GM12864 (cell line): ENCODE measurements around the gene CLIC6.
"Not testable (repeated sequence)": the region's sequence is repeated elsewhere in the genome, so short reads cannot be mapped to it uniquely, and the experiment has no call there.

Experiments used
- DNase-seq: peaks from one replicate; pipeline ENCODE4 v3.0.0-alpha.2; 2011; ENCODE audit warnings: low read depth
- H3K4me3 ChIP-seq: 2 replicates; pipeline ENCODE4 v1.5.1; 2011; ENCODE audit warnings: mild to moderate bottlenecking, low read depth, low read length, control low read depth
- CTCF ChIP-seq: IDR thresholded peaks from 2 replicates; pipeline ENCODE4 v1.5.1; 2011; ENCODE audit warnings: low read depth, mild to moderate bottlenecking, moderate library complexity, low read length, control low read depth, inconsistent platforms; ENCODE audit errors: missing control alignments

CLIC6 gene

DNA sequence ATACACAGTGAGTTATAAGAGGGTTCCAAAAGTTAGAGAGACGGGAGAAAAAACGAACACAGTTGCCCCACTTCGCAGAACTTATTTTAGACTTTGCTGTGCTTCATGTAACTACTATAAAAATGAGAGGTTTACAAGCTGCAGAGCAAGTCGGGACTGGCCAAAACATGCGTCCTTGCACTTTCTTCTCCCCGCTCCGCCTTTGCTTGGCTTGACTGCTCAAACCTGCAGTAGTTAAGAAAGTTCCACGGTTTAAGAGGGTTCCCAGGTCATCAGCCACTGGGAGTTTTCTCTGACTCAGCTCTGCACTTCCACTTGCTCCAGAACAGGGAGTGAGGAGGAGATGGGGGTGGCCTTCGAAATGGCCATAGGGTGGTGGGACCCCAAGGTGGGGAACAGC, 36.2 kb downstream of the CLIC6 start:
- no peak for DNase-seq
- TF ChIP-seq CTCF, result no peak
- H3K4me3 ChIP-seq, result no peak overlapping the region

DNA sequence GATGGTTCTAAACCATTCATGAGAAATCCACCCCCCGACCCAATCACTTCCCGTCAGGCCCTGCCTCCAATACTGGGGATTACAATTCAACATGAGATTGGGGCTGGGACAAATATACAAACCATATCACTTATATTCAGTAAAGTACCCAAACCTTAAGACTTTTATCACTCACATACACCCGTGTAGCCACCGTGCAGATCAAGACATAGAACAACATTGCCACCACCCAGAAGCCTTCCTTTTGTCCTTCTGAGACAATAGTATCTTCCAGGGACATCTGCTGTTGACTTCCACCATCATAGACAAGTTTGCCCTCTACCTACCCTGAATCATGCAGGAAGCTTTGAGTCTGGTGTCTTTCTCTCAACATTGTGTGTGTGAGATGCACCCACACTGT, 37.5 kb downstream of the CLIC6 start:
- no peak overlapping the region for H3K4me3 ChIP-seq
- no peak for TF ChIP-seq CTCF
- DNase-seq, result no peak

DNA sequence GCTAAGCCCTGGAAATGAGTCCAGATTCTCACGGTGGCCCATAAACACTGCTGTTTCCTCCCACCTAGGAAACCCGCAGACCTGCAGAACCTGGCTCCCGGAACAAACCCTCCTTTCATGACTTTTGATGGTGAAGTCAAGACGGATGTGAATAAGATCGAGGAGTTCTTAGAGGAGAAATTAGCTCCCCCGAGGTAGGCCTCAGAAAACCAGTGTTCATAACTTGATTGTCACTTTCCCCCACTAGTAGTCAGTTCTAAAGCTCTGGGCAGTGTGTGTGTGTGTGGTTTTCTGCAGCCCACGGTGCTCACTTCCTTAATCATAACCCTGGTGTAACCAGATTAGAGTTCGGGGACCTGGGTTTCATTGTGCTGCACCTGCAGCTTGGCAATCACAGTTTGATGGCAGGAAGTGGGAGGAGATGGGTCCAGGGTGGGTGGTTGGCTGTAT, 39.1 kb downstream of the CLIC6 start:
- peak; percentile 80 for DNase-seq
- no peak overlapping the region for H3K4me3 ChIP-seq
- no peak for TF ChIP-seq CTCF

DNA sequence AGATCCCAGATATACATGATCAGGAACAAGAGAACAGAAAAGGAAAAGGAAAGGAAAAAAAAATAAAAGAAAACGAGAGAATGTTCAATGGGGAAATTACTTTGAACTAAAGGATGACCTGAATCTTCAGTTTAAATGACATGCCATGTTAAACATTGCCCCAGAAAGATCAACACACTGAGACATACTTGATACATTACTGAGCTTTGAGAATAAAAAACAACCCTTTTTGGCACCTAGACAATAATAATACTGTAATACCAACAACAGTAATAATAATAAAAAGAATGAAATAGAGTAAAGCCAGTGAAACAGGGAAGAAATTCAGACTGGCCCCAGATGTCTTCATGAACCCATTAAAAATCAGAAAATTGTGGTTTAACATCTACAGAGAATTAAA, 44.8 kb downstream of the CLIC6 start:
- no peak overlapping the region for H3K4me3 ChIP-seq
- no peak for DNase-seq
- no peak for TF ChIP-seq CTCF

DNA sequence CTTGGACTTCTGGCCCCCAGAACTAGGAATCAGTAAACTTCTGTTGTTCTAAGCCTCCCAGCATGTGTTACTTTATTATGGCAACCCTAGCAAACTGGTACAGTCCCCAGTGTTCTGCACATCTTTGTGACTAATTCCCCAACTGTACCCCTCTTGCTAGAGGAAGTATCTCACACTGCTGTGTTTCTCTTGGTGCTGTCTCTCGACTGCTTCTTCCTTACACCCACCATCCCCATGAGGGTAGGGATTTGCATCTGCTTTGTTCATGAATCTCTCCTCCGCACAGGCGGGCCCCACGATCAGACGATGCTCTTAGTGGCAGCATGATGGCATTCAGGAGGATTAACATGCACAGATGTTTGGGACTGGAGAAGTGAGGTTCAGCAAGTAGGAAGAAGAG, 46.7 kb downstream of the CLIC6 start:
- DNase-seq, result no peak
- H3K4me3 ChIP-seq, result no peak overlapping the region
- TF ChIP-seq CTCF, result no peak

- no peak overlapping the region for H3K4me3 ChIP-seq
- no peak for TF ChIP-seq CTCF
- DNase-seq, result no peak
Measured at GRCh38 chr21:34715985-34716596, 47.3 kb downstream of the CLIC6 start.

DNA sequence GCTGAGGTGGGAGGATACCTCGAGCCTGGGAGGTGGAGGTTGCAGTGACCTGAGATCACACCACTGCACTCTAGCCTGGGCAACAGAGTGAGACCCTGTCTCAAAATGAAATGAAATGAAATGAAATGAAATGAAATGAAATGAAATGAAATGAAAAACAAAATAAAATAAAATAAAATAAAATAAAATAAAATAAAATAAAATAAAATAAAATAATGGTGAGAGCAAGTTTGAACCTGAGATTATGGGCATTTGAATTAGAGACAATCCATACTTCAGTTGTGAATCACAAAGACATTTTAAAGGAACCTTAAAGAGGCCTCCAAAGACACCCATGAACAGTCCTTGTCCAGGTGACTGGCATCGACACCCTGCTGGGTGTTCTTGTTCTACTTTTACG, 49.7 kb downstream of the CLIC6 start:
- DNase-seq, H3K4me3 ChIP-seq: not testable (repeated sequence)
